ENCODE measurements around the gene NUDC. TPM values are rescaled to one million over a fixed set of nuclear protein-coding genes. Genes with fewer than 3 reads are reported as not detected.

Gene NUDC
- total and polyA plus RNA-seq, 9 of the 15 experiments (the other 6 are each of a cell fraction or from before 2014, with no cell fraction given), result 9.8 to 234 (median 149) TPM

- TF ChIP-seq PBX2 (CRISPR knock-in tag; IDR thresholded peaks at IDR 0.05; ENCODE audit: low read depth) (no peak), PBX2 (tag; conservative IDR thresholded peaks at IDR 0.05; ENCODE audit: low read depth) (peak; percentile 78), ZNF780A (CRISPR knock-in tag; IDR thresholded peaks at IDR 0.05) (no peak), NFYB (IDR thresholded peaks at IDR 0.05; ENCODE audit: extremely low read depth, insufficient read length) (peak; percentile 87), POLR2G (IDR thresholded peaks at IDR 0.05; ENCODE audit: low read depth, low read length) (peak; percentile 97), ZNF609 (CRISPR knock-in tag; IDR thresholded peaks at IDR 0.05; ENCODE audit: borderline replicate concordance) (no peak; the same call in 1 of the 2 replicates), USF2 (CRISPR knock-in tag; IDR thresholded peaks at IDR 0.05) (no peak), U2AF1 (optimal IDR thresholded peaks at IDR 0.05; ENCODE audit: low read depth, low read length) (peak; percentile 71), POLR2AphosphoS5 (IDR thresholded peaks at IDR 0.05; ENCODE audit: control insufficient read depth, insufficient read depth, low read depth, low read length) (peak; percentile 89), BRF2 (IDR thresholded peaks at IDR 0.05; ENCODE audit: borderline replicate concordance, insufficient read depth, insufficient read length) (no peak), FIP1L1 (IDR thresholded peaks at IDR 0.05; ENCODE audit: low read depth, low read length, poor library complexity, severe bottlenecking) (no peak), PRMT5 (CRISPR knock-in tag; IDR thresholded peaks at IDR 0.05) (peak; percentile 77; the same call in 1 of the 2 replicates), CREB3 (tag; conservative IDR thresholded peaks at IDR 0.05; ENCODE audit: low read depth) (0 out of 2 replicates have a peak, but pooled peaks have one; percentile 11)
Observed at GRCh38 chr1:26921540-26922430, at the start of gene NUDC (continued).
